ENCODE measurements around the gene GLRB. TPM values are rescaled to one million over a fixed set of nuclear protein-coding genes. Genes with fewer than 3 reads are reported as not detected.

The GLRB gene
- total and polyA plus RNA-seq, 10 of the 15 experiments (the other 5 are each of a cell fraction or from before 2014, with no cell fraction given): 0.04 TPM; not detected in 9

DNA sequence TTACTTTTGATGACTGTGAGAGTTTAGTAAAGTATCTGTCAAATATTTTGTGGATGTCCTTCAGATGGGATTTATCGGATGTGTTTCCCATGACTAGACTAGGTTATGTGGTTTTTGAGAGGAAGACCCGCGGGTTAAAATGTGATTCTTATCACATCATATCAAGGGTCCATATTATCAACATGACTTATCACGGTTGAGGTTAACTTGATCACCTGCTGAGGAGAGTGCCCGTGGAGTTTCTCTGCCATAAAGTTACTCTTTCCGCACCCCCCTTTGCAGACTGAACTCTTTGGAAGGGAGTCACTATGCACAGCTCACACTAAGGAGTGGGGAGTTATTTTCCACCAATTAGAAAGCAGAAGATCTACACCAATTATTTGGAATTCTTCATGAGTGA lies 38.7 kb downstream of the GLRB start (continued):
- TF ChIP-seq, protein P1, sequence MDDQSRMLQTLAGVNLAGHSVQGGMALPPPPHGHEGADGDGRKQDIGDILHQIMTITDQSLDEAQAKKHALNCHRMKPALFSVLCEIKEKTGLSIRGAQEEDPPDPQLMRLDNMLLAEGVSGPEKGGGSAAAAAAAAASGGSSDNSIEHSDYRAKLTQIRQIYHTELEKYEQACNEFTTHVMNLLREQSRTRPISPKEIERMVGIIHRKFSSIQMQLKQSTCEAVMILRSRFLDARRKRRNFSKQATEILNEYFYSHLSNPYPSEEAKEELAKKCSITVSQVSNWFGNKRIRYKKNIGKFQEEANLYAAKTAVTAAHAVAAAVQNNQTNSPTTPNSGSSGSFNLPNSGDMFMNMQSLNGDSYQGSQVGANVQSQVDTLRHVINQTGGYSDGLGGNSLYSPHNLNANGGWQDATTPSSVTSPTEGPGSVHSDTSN (IDR thresholded peaks at IDR 0.05; ENCODE audit: insufficient replicate concordance, low read depth, low read length): no peak
- no peak for TF ChIP-seq ZNF217 (IDR thresholded peaks at IDR 0.05)
- no peak for TF ChIP-seq ZNF24 (IDR thresholded peaks at IDR 0.05)
- TF ChIP-seq RAD51 (IDR thresholded peaks at IDR 0.05): no peak

DNA sequence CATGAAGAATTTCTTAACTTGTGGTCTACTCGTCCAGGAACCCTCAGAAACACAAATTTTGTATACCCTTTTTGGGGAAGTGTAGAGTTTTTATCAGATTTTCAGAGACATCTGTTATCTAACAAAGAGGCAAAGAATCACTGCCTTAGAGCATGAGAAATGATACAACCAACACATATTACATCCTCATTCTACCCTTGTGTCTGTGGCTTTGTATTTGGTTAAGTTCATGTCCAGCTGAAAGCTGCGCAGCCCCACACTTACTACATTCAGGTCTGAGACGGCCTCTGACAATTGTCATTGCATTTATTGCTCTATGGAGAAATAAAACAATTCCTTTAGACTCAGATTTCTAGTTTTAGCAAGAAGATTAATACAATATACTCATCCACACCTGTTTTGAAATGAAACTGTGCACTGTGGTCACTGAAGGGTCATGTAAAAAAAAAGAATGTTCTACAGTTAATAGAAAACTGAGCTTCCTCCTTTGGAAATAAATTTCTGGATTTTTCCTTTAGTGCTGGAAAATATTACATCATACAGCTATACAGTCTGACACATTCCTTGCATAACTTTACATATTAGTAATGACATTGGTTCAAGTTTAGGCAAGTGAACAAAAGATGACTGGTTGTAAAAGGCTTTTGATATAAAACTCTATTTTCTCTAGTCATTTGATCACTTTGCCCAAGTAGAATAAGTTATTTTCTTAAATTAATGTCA lies 39.8 kb downstream of the GLRB start:
- FAIRE-seq: no peak
- Histone ChIP-seq H3K9me3 (replicated peaks; ENCODE audit: control insufficient read depth, insufficient read depth, low read length) (no peaks in the 10 kb centered on the region), H4K20me1 (ENCODE audit: control insufficient read depth, insufficient read depth) (no peaks in the 10 kb centered on the region), H3K27ac (ENCODE audit: control insufficient read depth, insufficient read depth) (no peak overlapping the region), H3K27me3 (replicated peaks in 1 of 2; ENCODE audit: control insufficient read depth in 2 of 2, insufficient read depth in 2 of 2, low read length in 1 of 2) (no peaks in the 10 kb centered on the region), H3K9ac (ENCODE audit: control insufficient read depth, insufficient read depth, low read length) (no peak overlapping the region), H3K79me2 (ENCODE audit: control insufficient read depth, insufficient read depth, low read length) (no peaks in the 10 kb centered on the region), H3K4me2 (ENCODE audit: control insufficient read depth, insufficient read depth) (no peak overlapping the region), H3K36me3 (ENCODE audit: control insufficient read depth in 2 of 2, insufficient read depth in 2 of 2, low read length in 1 of 2) (no peaks in the 10 kb centered on the region), H3K4me1 (ENCODE audit: control insufficient read depth, insufficient read depth, low read length) (no peaks in the 10 kb centered on the region), H2AFZ (ENCODE audit: control insufficient read depth, low read depth, low read length) (no peak overlapping the region), H3K4me3 (no peak overlapping the region)
- in situ Hi-C loops (cut with MboI): no loop called here
- ChIA-PET SMC1A (ENCODE audit: uncharacterized antibody, unreplicated experiment) (no interaction called here), CTCF (no interaction called here), RAD21 (ENCODE audit: unreplicated experiment) (no interaction called here), POLR2A (no interaction called here)
- no peak for ATAC-seq
- no peak for TF ChIP-seq ZNF207 (IDR thresholded peaks at IDR 0.05; ENCODE audit: borderline replicate concordance)
- TF ChIP-seq, protein P2, sequence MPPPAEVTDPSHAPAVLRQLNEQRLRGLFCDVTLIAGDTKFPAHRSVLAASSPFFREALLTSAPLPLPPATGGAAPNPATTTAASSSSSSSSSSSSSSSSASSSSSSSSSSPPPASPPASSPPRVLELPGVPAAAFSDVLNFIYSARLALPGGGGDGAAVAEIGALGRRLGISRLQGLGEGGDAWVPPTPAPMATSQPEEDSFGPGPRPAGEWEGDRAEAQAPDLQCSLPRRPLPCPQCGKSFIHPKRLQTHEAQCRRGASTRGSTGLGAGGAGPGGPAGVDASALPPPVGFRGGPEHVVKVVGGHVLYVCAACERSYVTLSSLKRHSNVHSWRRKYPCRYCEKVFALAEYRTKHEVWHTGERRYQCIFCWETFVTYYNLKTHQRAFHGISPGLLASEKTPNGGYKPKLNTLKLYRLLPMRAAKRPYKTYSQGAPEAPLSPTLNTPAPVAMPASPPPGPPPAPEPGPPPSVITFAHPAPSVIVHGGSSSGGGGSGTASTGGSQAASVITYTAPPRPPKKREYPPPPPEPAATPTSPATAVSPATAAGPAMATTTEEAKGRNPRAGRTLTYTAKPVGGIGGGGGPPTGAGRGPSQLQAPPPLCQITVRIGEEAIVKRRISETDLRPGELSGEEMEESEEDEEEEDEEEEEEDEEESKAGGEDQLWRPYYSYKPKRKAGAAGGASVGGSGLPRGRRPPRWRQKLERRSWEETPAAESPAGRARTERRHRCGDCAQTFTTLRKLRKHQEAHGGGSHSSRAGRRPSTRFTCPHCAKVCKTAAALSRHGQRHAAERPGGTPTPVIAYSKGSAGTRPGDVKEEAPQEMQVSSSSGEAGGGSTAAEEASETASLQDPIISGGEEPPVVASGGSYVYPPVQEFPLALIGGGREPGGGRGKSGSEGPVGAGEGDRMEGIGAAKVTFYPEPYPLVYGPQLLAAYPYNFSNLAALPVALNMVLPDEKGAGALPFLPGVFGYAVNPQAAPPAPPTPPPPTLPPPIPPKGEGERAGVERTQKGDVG (CRISPR knock-in tag; IDR thresholded peaks at IDR 0.05): no peak
- no peak for TF ChIP-seq MEF2A (IDR thresholded peaks at IDR 0.05; ENCODE audit: insufficient read depth, low read depth, low read length)
- TF ChIP-seq BACH1 (IDR thresholded peaks at IDR 0.05; ENCODE audit: borderline replicate concordance): no peak
- no peak for TF ChIP-seq NFYA (IDR thresholded peaks at IDR 0.05; ENCODE audit: borderline replicate concordance, low read depth, low read length)
- TF ChIP-seq, protein P3, sequence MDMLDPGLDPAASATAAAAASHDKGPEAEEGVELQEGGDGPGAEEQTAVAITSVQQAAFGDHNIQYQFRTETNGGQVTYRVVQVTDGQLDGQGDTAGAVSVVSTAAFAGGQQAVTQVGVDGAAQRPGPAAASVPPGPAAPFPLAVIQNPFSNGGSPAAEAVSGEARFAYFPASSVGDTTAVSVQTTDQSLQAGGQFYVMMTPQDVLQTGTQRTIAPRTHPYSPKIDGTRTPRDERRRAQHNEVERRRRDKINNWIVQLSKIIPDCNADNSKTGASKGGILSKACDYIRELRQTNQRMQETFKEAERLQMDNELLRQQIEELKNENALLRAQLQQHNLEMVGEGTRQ (IDR thresholded peaks at IDR 0.05; ENCODE audit: borderline replicate concordance, low read depth, low read length): no peak
- intact Hi-C loops (cut with micrococcal nuclease; ENCODE audit: unreplicated experiment): no loop called here
- 2% methylated on average over 3 of the region's 3 CpGs for WGBS (ENCODE audit: insufficient coverage, insufficient replicate concordance, low lambda C conversion rate, missing lambda C conversion rate)
- BruUV-seq (replicated peaks): no TSS peak
- no peak for DNase-seq (ENCODE audit: low read depth, low spot score)

Measured in GM12878 (cell line).